CD4-positive, alpha-beta T cell treated with Interleukin-10 for 1 hour (primary cell): ENCODE results near the gene RPH3AL.
"Not testable (repeated sequence)": the region's sequence is repeated elsewhere in the genome, so short reads cannot be mapped to it uniquely, and the experiment has no call there.

Source experiments
- DNase-seq: peaks from one replicate; pipeline ENCODE4 v3.0.0-alpha.2; 2020

Gene RPH3AL

GRCh38 chr17:315399-315798 lies 37.2 kb downstream of the RPH3AL start:
- not testable (repeated sequence) for DNase-seq

GRCh38 chr17:314614-314944 lies 38.0 kb downstream of the RPH3AL start:
- DNase-seq: not testable (repeated sequence)

GRCh38 chr17:313911-314613 lies 38.5 kb downstream of the RPH3AL start:
- DNase-seq: no peak

DNA sequence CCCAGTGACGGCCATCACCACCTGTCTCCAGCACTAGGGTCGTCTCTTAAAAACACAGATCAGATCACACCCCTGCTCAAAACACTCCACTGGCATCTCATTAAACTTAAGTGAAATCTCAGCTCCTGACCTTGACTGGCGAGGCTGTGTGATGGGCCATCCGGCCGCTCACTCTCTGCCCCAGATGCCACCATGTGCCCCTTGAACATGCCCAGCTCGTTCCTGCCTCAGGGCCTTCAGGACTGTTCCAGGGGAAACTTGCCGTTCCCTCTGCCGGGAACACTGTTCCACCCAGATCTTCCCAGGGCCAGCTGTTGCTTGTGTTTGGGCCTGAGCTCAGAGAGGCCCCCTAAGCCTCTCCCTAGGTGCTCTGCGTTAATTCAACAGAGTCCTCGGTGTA lies 39.4 kb downstream of the RPH3AL start:
- no peak for DNase-seq

DNA sequence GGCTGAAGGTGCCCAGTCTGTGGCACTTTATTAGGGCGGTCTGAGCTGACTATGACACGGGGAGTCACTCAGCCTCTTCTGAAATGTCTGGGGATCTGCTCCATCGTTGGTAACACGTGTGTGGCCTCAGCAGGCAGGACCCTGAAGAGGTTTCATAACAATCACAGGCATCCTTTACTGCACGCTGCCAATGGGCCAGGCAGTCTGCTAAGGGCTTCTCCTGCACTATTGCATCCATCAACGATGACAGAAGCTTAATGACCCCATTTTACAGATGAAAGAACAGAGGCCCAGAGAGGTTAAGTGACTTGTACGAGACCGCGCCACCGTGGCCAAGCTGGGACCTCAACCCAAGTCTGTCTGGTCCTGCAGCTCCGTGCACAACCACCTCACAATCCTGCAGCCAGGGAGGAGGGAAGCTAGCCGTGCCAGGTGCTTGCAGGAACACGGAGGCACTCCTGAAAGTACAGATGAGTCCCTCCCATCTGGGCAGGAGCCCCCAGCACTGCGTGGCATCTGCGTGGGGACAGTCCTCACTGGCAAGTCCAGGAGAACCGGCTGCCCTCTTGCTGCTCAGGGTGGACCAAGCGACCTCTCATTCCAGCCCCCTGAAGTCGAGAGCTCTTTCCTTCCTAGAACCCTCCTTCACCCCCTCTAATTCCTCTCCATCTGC lies 40.0 kb downstream of the RPH3AL start:
- no peak for DNase-seq

GRCh38 chr17:311119-311782 lies 41.4 kb downstream of the RPH3AL start:
- DNase-seq: no peak

- DNase-seq: no peak
These were observed 42.2 kb downstream of the RPH3AL start for GRCh38 chr17:310111-311010.

- DNase-seq: no peak
These were observed 43.2 kb downstream of the RPH3AL start for GRCh38 chr17:309361-309888.

DNA sequence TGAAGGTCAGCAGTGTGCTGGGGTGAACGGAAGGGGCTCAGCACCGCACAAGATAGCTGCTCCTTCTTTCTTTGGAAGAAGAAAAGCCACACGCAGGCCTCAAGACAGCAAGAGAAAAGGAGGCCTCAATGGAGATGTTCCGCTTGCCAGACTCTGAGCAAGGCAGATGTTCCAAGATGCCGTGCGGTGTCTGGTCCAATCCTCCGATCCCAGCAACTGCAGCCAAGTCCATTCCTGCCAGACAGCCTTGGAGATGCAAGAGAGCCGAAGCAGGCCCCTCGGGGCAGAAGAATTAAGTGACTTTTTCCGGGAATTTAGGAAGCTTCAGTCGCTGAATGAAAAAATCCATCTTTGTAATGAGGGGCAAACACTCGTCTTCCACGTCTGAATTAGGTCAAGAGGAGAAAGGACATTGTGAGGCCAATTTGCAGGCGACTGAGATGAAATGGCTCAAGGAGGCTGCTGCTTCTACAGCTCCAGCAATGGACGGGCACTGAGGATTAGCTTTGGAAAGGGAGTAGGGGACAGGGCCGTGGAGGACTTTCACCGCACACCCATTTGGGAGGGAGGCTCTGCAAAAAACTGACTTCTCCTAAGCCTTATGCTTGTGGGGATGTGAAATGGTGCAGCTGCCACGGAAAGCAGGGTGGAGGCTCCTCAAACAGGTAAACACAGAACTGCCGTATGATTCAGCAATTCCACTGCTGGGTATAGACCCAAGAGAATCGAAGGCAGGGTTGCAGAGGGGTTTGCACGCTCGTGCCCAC lies 44.7 kb downstream of the RPH3AL start:
- DNase-seq: no peak

DNA sequence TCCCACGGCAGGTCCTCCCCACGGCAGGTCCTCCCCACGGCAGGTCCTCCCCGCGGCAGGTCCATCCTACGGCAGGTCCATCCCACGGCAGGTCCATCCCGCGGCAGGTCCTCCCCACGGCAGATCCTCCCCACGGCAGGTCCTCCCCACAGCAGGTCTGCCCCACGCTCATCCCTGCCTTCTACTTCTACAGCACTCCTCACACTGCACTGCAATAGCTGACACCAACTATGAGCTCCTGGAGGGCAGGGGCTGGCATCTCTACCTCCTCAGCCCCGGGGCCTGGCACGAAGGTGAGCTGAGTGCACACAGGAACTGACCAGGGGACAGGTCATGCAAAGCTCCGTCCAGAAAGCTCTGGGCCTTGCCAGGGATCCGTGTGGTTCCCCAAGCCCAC lies 45.3 kb downstream of the RPH3AL start:
- no peak for DNase-seq

DNA sequence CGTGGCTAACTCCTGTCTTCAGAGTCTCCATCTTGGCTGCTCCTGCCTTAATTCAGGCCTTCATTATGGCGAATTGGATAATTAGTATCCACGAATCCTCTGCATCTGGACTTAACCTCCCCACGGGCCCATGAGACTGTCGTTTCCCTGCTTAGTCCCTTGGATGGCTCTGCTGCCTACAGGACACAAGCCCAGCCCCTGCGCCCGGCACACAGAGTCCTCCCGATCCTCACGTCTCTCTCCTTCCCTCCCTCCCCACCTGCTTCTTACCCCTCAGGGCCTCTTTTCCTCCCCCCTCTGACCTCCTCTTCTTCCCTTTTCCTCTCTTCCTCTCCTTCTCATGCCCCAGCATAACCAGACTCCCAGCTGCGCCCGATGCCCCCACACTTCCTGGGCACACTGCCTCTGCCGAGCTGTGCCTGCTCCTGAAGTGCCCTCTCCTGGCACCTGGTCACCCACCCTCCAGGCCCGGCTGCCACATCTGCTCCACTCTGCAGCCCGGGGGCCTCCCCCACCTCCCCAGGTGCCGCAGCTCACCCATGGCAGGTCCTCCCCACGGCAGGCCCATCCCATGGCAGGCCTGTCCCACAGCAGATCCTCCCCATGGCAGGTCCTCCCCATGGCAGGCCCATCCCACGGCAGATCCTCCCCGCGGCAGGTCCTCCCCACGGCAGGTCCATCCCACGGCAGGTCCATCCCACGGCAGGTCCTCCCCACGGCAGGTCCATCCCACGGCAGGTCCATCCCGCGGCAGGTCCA lies 45.9 kb downstream of the RPH3AL start:
- DNase-seq: no peak

DNA sequence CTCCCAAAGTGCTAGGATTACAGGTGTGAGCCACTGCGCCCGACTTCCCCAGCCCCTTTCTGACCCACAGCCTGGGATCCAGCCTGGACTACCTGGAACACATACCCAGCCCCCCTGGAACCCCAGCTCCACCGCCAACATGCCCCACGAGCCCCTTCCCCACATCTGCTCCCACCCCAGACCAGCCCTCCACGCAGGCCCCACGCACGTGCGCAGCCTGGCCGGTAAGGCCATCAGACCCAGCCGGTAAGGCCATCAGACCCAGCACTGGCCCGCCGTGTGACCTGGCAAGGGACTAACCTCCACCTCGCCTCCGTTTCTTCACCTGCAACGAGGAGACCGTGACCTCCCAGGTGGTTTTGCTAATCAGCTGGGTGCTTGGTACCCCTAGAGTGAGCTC lies 46.5 kb downstream of the RPH3AL start:
- DNase-seq: no peak

GRCh38 chr17:305090-305976 lies 47.3 kb downstream of the RPH3AL start:
- DNase-seq: no peak

- DNase-seq: no peak
These were observed 48.1 kb downstream of the RPH3AL start for GRCh38 chr17:304461-304860.

GRCh38 chr17:303168-303567 lies 49.4 kb downstream of the RPH3AL start:
- no peak for DNase-seq

GRCh38 chr17:302300-302698 lies 50.3 kb downstream of the RPH3AL start:
- no peak for DNase-seq

GRCh38 chr17:301681-302299 lies 50.8 kb downstream of the RPH3AL start:
- no peak for DNase-seq

DNA sequence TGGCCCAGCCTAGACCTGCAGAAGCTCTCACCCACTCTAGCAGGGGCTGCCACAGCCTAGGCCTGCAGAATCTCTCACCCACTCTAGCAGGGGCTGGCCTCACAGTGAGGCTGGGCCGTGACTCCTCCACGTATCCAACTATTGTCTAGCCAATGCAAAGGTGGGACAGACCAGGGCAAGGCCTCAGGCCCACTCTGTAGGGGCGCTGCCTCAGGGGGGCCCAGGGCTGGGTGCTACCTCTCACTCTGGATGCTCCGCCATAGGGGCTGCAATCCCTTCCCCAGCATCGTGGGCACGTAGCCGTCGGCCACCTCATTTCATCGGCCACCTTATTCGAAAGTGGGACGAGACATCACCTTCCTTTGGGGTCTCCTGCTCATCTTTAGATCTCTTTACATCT lies 51.7 kb downstream of the RPH3AL start:
- DNase-seq: no peak

- DNase-seq: no peak
These were observed 53.1 kb downstream of the RPH3AL start for GRCh38 chr17:299546-299945.
